ENCODE data around the gene CCDC77. TPM values are rescaled to one million over a fixed set of nuclear protein-coding genes. Genes with fewer than 3 reads are reported as not detected.

CCDC77 gene
- total and polyA plus RNA-seq, 10 of the 15 experiments (the other 5 are each of a cell fraction or from before 2014, with no cell fraction given), result 8.8 to 22.5 (median 15.8) TPM

DNA sequence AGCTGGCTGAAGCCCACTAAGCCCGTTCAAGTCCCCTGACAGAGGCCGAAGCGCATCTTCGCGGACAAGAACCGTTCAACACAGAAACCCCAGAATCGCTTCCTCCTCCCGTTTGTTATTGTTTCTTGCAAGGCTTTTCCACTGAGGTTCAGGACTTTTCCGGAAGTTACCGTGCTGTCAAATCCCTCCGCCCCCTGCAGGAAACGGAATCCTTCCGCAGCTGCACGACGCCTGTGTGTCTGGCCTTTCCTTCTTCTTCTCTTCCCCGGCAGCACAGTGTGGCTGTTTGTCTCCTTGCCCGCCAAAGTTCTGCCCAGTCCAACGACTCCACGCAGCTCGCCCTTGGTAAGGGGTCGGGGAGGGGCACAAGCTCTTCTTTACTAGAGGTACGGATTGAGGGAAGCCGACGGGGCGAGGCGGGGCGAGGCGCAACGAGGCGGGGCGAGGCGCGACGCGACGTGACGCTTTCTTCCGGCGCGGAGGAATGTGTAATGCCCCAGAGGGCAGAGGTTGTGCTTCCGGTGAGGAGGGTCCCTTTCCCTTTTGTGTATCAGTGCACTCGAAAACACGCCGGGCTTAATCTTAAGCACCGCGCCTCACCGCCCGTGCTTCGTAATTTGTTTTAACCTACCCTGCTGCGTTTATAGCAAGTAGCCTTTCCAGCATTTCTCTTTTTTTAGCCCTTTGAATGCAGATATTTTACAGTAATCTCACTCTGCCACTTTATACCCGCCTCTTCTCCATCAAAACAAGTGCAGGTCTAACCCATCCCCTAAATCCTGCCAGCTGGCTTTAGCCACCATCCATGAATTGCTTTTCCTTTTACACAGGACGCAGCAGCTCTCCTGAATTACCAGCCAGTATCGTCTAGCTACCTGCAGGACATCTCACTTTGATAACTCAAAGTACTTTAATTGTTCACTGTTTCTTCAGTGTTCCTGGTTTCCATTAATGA is 12.0 kb upstream of the CCDC77 start, which contains the start of gene KDM5A (continued):
- TF ChIP-seq, protein P1, sequence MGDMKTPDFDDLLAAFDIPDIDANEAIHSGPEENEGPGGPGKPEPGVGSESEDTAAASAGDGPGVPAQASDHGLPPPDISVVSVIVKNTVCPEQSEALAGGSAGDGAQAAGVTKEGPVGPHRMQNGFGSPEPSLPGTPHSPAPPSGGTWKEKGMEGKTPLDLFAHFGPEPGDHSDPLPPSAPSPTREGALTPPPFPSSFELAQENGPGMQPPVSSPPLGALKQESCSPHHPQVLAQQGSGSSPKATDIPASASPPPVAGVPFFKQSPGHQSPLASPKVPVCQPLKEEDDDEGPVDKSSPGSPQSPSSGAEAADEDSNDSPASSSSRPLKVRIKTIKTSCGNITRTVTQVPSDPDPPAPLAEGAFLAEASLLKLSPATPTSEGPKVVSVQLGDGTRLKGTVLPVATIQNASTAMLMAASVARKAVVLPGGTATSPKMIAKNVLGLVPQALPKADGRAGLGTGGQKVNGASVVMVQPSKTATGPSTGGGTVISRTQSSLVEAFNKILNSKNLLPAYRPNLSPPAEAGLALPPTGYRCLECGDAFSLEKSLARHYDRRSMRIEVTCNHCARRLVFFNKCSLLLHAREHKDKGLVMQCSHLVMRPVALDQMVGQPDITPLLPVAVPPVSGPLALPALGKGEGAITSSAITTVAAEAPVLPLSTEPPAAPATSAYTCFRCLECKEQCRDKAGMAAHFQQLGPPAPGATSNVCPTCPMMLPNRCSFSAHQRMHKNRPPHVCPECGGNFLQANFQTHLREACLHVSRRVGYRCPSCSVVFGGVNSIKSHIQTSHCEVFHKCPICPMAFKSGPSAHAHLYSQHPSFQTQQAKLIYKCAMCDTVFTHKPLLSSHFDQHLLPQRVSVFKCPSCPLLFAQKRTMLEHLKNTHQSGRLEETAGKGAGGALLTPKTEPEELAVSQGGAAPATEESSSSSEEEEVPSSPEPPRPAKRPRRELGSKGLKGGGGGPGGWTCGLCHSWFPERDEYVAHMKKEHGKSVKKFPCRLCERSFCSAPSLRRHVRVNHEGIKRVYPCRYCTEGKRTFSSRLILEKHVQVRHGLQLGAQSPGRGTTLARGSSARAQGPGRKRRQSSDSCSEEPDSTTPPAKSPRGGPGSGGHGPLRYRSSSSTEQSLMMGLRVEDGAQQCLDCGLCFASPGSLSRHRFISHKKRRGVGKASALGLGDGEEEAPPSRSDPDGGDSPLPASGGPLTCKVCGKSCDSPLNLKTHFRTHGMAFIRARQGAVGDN (IDR thresholded peaks at IDR 0.05), result 0 out of 2 replicates have a peak, but pooled peaks have one; percentile 17
- no peak for TF ChIP-seq SUZ12 (IDR thresholded peaks at IDR 0.05; ENCODE audit: unreplicated experiment)
- peak; percentile 47; the same call in 1 of the 2 replicates for TF ChIP-seq TCF3 (IDR thresholded peaks at IDR 0.05; ENCODE audit: borderline replicate concordance, insufficient read depth, low read depth, low read length)
- TF ChIP-seq SMAD1 (IDR thresholded peaks at IDR 0.05; ENCODE audit: low read depth, partially characterized antibody), result peak; percentile 43
- TF ChIP-seq CREB1 (IDR thresholded peaks at IDR 0.05; ENCODE audit: low read depth), result peak; percentile 98
- TF ChIP-seq JUNB (IDR thresholded peaks at IDR 0.05), result no peak
- TF ChIP-seq, protein P2, sequence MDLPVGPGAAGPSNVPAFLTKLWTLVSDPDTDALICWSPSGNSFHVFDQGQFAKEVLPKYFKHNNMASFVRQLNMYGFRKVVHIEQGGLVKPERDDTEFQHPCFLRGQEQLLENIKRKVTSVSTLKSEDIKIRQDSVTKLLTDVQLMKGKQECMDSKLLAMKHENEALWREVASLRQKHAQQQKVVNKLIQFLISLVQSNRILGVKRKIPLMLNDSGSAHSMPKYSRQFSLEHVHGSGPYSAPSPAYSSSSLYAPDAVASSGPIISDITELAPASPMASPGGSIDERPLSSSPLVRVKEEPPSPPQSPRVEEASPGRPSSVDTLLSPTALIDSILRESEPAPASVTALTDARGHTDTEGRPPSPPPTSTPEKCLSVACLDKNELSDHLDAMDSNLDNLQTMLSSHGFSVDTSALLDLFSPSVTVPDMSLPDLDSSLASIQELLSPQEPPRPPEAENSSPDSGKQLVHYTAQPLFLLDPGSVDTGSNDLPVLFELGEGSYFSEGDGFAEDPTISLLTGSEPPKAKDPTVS (IDR thresholded peaks at IDR 0.05; ENCODE audit: low read depth, low read length), result 0 out of 2 replicates have a peak, but pooled peaks have one; percentile 68
- TF ChIP-seq POLR2A (IDR thresholded peaks at IDR 0.05; ENCODE audit: low read depth, low read length), result peak; percentile 80
- peak; percentile 88 for TF ChIP-seq LARP7 (IDR thresholded peaks at IDR 0.05)
- TF ChIP-seq KAT2A (conservative IDR thresholded peaks at IDR 0.05; ENCODE audit: control insufficient read depth, low read depth, low read length), result no peak
- peak; percentile 40; the same call in 1 of the 2 replicates for TF ChIP-seq DPF2 (IDR thresholded peaks at IDR 0.05)
- peak; percentile 52 to 54; a peak in 2 of 3 replicates for TF ChIP-seq EGR1 (IDR thresholded peaks at IDR 0.05; ENCODE audit: borderline replicate concordance in 1 of 2, low read depth in 2 of 2, low read length in 2 of 2)
- TF ChIP-seq, protein P3, sequence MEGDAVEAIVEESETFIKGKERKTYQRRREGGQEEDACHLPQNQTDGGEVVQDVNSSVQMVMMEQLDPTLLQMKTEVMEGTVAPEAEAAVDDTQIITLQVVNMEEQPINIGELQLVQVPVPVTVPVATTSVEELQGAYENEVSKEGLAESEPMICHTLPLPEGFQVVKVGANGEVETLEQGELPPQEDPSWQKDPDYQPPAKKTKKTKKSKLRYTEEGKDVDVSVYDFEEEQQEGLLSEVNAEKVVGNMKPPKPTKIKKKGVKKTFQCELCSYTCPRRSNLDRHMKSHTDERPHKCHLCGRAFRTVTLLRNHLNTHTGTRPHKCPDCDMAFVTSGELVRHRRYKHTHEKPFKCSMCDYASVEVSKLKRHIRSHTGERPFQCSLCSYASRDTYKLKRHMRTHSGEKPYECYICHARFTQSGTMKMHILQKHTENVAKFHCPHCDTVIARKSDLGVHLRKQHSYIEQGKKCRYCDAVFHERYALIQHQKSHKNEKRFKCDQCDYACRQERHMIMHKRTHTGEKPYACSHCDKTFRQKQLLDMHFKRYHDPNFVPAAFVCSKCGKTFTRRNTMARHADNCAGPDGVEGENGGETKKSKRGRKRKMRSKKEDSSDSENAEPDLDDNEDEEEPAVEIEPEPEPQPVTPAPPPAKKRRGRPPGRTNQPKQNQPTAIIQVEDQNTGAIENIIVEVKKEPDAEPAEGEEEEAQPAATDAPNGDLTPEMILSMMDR (IDR thresholded peaks at IDR 0.05 in 2 of 3, conservative IDR thresholded peaks at IDR 0.05 in 1 of 3; ENCODE audit: control insufficient read depth in 2 of 3, extremely low read depth in 1 of 3, insufficient read depth in 1 of 3, low read depth in 3 of 3, low read length in 3 of 3), result no peak
- no peak for TF ChIP-seq RAD21 (IDR thresholded peaks at IDR 0.05; ENCODE audit: insufficient read depth, low read depth, low read length)
- peak; percentile 83 for TF ChIP-seq POU2F2 (IDR thresholded peaks at IDR 0.05; ENCODE audit: borderline replicate concordance, low read depth, low read length)
- no peak; the same call in none of the 2 replicates for TF ChIP-seq GATAD2B (conservative IDR thresholded peaks at IDR 0.05; ENCODE audit: low read depth)
- peak; percentile 97 for TF ChIP-seq NBN (IDR thresholded peaks at IDR 0.05)
- TF ChIP-seq, protein P4, sequence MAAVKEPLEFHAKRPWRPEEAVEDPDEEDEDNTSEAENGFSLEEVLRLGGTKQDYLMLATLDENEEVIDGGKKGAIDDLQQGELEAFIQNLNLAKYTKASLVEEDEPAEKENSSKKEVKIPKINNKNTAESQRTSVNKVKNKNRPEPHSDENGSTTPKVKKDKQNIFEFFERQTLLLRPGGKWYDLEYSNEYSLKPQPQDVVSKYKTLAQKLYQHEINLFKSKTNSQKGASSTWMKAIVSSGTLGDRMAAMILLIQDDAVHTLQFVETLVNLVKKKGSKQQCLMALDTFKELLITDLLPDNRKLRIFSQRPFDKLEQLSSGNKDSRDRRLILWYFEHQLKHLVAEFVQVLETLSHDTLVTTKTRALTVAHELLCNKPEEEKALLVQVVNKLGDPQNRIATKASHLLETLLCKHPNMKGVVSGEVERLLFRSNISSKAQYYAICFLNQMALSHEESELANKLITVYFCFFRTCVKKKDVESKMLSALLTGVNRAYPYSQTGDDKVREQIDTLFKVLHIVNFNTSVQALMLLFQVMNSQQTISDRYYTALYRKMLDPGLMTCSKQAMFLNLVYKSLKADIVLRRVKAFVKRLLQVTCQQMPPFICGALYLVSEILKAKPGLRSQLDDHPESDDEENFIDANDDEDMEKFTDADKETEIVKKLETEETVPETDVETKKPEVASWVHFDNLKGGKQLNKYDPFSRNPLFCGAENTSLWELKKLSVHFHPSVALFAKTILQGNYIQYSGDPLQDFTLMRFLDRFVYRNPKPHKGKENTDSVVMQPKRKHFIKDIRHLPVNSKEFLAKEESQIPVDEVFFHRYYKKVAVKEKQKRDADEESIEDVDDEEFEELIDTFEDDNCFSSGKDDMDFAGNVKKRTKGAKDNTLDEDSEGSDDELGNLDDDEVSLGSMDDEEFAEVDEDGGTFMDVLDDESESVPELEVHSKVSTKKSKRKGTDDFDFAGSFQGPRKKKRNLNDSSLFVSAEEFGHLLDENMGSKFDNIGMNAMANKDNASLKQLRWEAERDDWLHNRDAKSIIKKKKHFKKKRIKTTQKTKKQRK (IDR thresholded peaks at IDR 0.05; ENCODE audit: low read depth, low read length), result no peak

Measured in GM12878 (cell line).